ENCODE measurements around the gene ACO1.
"Not testable (repeated sequence)": the region's sequence is repeated elsewhere in the genome, so short reads cannot be mapped to it uniquely, and the experiment has no call there.

The ACO1 gene

DNA sequence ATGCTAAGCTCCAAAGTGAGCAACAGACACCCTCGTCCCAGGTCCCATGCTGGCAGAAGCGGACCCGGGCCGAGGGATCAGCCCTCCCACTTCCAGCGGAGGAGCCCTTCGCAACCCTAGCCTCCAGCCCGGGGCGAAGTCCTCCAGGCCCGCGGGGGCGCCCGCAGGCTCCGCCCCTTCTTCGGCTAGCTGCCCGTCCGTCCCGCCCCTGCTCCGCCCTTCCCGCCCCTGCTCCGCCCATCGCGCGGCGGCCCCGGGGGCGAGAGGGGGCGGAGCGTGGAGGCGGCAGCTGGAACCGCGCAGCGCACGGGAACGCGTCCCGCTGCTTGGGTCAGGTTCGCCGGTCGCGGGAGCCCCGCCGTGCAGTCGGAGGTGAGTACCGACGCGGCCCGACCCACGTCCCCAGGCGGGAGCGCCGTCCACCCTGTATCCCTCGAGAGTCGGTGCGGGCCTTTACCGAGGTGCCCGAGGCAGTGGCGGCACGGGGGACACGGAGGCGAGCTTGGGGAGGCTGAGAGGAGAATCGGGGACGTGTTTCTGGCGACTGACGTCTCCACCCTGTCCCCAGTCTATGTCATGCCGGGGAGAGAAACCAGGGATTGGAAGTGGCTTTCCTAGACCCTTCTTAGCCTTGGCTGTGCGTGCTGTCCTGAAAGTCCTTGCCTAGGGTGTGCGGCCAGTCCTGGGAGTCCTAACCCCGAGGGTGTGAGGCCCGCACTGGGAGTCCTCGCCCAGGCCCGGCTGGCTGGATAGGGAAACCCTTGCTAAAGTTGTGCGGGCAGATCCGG lies at the start of gene ACO1:
Gene ACO1 (plus strand): TSS at position 280 of the 788 bp plus-strand sequence. CDS start 20,864 bp downstream, outside the sequence.
- DNase-seq: peak; percentile 46

DNA sequence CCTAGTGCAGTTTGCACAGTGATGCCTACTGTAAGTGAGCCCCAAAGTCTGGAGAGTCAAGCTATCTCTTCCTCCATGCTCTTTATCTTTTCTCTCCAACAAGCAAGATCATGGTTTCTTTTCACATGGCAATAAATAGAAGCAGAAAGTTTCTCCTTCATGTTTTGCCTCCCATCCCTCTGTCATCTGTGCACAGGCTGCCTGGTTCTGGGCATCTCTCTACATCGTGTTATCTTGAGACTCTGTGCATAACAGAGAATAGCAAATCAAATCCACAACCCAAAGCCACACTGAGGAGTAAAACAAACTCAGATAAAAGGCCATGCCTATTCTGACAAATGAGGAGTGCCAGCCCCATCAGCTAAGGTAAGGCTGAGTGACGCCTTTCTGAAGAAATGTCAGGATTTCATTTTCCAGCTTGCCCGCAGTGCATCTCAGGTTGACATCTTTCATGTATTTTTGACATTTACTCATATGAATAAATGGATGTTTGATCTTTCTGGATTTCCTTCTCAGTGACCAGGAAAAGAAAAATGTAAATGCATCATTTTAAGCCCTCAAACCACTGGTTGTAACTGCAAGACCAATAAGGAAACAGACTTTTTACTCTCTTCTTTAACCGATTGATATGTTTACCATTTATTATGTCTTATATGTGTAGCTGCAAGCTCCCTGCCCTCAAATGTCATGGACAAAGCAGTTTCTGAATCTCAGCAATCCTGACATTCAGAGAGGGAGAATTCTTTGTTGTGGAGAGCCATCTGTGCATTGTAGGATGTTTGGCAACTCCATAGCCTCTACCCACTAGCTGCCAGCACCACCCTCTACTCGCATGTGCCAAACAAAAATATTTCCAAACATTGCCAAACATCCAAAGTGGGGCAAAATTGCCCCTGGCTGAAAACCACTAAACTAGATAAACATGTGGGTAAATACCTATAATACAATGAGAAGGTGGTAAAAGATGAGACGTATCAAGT lies 49.2 kb upstream of the ACO1 start:
- peak; percentile 41 for DNase-seq

- DNase-seq: no peak
Measured at GRCh38 chr9:32339424-32339823, 45.0 kb upstream of the ACO1 start.

DNA sequence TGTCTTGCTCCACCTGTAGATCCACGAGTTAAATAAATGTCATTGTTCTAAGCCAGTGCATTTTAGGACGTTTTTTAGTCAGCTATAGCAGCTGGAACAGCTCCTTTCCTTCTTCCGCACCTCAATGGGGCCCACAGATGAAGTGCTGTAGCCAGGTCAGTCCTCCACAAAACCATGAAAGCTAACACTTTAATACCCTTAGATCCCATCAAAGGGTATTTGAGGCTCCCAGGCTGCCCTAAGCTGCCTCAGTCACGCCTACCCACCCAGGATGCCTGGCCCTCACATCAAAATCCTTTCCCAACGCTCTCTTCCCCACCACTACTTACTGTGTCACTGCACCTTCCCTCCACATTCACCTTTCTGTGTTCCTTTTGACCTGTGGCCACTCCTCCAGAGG lies 44.1 kb upstream of the ACO1 start:
- no peak for DNase-seq

- no peak for DNase-seq
Measured at GRCh38 chr9:32344551-32345182, 39.8 kb upstream of the ACO1 start.

DNA sequence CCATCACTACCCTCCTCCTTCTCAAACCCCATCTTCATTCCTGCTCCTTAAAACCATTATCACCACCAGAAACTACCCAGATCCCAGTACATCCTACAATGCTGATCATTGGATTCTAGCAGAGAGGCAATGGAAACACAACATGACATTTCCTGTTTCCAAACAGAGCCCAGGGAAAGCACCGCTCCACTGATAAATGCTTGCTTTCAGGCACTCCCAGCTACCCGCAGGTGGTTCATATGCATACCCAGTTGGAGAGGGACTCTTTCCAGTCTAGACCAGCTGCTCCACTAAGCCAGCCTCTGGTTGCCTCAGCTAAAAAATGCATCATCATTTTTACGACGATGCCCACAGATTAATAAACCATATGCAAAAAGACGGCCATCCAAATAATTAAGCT lies 39.2 kb upstream of the ACO1 start:
- DNase-seq: no peak

DNA sequence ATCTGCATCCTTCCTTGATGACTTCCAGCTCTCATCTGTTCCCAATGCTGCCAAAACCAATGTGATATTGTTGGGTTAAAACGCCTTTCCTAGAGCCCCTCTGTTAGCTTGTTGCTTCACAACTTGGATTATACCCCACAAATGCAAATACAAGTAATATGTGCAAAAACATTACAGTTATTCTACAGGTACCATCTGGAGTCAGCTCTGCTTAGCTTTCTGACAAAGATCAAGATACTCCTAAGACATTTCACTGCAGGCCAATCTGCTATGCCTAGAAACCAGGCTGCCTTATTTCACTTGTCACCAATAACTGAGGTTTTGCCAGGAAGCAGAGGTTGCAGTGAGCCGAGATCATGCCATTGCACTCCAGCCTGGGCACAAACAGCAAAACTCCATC lies 36.9 kb upstream of the ACO1 start:
- DNase-seq: no peak

GRCh38 chr9:32348106-32348695 lies 36.2 kb upstream of the ACO1 start:
- DNase-seq: no peak

- DNase-seq: no peak
Measured at GRCh38 chr9:32349013-32349412, 35.4 kb upstream of the ACO1 start.

- DNase-seq: peak; percentile 63
Measured at GRCh38 chr9:32350682-32351081, 33.8 kb upstream of the ACO1 start.

DNA sequence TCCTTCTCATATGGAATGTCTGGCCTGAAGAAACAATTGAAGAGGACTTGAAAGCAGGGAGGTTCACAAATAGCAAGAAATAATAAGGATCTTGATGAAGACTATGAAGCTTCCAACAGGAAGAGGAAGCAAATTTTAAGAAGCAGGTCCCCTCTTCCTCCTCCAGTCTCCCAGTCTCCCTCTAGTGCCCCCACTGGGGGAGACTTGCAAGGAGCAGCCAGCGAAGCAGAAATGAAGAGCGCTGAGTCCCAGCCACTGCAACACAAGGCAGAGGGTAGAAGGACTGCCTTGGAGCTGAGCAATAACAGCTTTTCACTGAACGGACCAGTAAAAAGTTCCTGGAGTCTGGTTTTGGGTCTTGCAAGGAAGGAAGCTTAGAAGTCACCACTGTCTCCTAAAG lies 32.6 kb upstream of the ACO1 start:
- DNase-seq: no peak

- not testable (repeated sequence) for DNase-seq
Measured at GRCh38 chr9:32353476-32353875, 31.0 kb upstream of the ACO1 start.

GRCh38 chr9:32359452-32359851 lies 25.0 kb upstream of the ACO1 start:
- no peak for DNase-seq

GRCh38 chr9:32360983-32361673 lies 23.3 kb upstream of the ACO1 start:
- no peak for DNase-seq

GRCh38 chr9:32371279-32371678 lies 13.2 kb upstream of the ACO1 start:
- no peak for DNase-seq

DNA sequence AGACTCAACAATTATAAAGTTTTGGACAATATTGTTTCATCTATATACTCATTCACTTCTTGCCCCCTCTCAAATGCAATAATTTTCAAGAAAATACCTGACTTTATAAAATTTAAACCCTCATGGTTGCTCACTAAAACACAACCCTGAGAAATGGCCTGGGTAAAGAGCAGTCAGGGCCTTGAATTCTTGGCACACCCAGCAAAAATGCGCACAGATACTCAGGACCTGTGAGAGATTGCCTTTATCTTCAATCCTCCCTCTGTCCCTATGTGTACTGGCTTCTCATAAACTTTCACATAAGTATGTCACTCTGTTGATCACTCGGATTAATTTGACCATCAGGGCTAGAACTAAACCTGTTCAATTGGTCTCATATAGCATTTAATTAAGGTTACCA lies 12.8 kb upstream of the ACO1 start:
- no peak for DNase-seq

- DNase-seq: no peak
Measured at GRCh38 chr9:32376285-32376684, 8.2 kb upstream of the ACO1 start.

DNA sequence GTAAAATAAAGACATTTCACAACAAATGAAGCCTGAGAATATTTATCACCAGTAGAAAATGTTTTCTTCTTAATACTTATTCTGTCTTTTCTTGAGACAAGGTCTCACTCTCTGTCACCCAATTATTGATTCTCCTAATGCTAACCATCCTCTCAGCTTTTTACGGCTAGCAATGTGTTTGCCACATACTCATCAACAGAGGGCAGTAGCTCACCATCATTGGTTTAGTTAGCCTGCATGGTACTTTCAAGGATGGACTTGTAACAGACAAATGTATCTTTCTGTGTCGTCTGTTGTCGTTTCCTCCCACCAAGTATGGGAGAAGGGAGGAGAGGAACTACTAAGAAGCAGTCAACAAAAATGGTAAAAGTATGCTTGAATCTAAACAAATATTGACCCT lies 5.9 kb upstream of the ACO1 start:
- peak; percentile 82 for DNase-seq

GRCh38 chr9:32378993-32379729 lies 5.3 kb upstream of the ACO1 start:
- DNase-seq: peak; percentile 72

DNA sequence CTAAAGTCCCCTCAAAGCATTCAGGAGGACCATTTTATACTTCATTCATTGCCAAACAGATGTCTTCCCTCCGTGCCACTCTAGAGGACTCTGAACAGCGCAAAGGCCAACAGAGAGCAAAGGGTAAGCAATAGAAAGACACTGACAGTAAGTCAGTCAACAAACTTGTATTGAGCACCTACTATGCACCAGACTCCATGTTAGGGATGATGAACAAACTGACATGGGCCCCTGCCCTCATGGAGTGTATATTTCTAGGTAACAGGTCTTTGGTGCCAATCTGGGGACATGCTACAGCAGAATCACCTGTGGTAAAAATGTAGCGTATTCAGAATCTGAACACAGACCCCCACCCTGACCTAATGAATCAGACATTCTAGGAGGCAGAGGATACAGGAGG lies 3.5 kb upstream of the ACO1 start:
- DNase-seq: no peak

- DNase-seq: no peak
Measured at GRCh38 chr9:32382565-32383320, 1.7 kb upstream of the ACO1 start.

All from NCI-H1694 treated with DMSO at 0.1 percent for 48 hours (cell line).